ENCODE measurements around the gene SLC19A1.

The SLC19A1 gene

DNA sequence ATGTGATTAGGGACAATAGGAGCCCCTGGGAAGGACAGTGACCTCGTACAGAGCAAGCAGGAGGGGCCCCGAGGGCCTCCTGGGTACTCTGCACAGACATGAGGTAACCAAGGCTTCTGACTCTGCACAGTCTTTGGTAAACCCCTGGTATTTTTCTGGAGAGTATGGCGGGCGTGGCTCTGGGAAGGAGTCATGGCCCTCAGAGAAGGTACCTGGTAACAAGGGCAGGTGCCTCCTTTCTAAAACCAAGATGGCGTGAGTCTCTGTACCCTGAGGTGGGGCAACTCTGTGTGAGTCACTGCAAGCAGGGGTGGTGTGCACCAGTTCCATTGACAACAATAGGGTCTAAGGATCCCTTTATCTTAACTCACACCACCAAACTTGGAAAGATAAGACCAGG is 39.9 kb upstream of the SLC19A1 start:
- Histone ChIP-seq H3K4me1 (ENCODE audit: control insufficient read depth in 1 of 2, insufficient read depth in 1 of 2, low read depth in 1 of 2, low read length in 1 of 2) (no peaks in the 10 kb centered on the region), H3K36me3 (no peaks in the 10 kb centered on the region), H3K27ac (no peak overlapping the region), H3K27me3 (peaks cover 17% of the 10 kb centered on the region), H3K9me3 (peaks cover 9% of the 10 kb centered on the region), H3K4me3 (ENCODE audit: low read depth in 1 of 2, low read length in 1 of 2) (no peak overlapping the region)
- no peak for TF ChIP-seq CTCF (IDR thresholded peaks at IDR 0.05)

DNA sequence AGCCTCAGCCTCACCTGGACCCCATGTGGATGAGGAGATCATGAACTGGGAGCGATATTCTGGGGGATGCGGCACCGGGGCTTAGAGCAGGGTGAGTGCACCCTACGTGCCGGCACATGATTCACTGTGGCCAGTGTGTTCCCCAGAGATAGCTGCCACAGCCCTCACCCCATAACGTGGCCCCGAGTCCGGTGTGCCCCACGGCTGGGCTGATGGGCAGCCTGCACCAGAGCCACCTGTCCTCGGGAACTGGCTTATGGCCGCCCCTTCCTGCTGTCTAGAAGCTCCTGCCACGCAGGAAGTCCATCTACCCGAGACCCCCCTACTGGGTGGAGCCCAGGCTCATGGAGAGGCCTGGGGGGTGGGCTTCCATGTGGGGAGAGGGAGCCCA is 39.1 kb upstream of the SLC19A1 start:
- H3K27ac ChIP-seq = no peak overlapping the region
- H3K4me1 ChIP-seq (ENCODE audit: control insufficient read depth in 1 of 2, insufficient read depth in 1 of 2, low read depth in 1 of 2, low read length in 1 of 2) = no peaks in the 10 kb centered on the region
- peaks cover 14% of the 10 kb centered on the region for H3K27me3 ChIP-seq
- TF ChIP-seq CTCF (IDR thresholded peaks at IDR 0.05) = no peak
- peaks cover under 1% of the 10 kb centered on the region for H3K9me3 ChIP-seq
- H3K36me3 ChIP-seq = no peaks in the 10 kb centered on the region
- H3K4me3 ChIP-seq (ENCODE audit: low read depth in 1 of 2, low read length in 1 of 2) = no peak overlapping the region

DNA sequence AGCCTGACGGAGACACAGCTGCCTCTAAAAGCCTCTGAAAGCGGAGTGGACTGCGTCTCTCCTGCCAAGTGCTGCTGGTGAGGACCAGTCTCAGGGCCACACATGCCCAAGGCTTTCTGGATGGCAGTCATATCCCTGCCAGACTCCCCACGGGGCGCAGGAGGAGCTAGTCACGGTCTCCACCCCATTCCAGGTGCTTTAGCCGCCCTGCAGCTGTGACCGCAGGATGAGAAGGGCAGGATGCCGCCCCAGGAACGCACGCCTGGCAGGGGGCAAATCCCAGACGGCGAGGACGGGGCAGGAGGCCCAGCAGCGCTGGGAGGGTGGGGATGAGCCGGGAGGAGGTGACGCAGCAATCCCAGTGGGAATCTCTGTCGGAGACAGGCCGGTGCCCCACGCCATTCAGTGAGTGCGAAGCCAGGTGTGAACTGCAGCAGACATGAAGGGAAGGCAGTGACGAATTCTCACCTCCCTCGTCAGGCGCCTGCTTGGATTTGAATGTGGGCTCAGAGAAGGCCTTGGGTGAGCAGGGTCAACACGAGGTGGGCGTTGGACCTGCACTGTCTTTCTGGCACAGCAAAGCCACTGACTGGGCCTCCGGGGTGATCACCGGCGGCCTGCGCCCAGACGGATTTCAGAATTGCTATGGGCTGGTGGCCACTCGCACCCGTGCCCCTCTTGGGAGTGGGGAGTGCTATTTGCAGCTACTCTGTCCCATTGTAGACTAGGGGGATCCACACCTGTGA is 38.5 kb upstream of the SLC19A1 start:
- TF ChIP-seq CTCF (IDR thresholded peaks at IDR 0.05) = no peak
- Histone ChIP-seq H3K4me1 (ENCODE audit: control insufficient read depth in 1 of 2, insufficient read depth in 1 of 2, low read depth in 1 of 2, low read length in 1 of 2) (no peaks in the 10 kb centered on the region), H3K36me3 (no peaks in the 10 kb centered on the region), H3K4me3 (ENCODE audit: low read depth in 1 of 2, low read length in 1 of 2) (no peak overlapping the region), H3K9me3 (no peaks in the 10 kb centered on the region), H3K27ac (no peak overlapping the region), H3K27me3 (peaks cover 11% of the 10 kb centered on the region)

GRCh38 chr21:45580181-45580575 is 37.9 kb upstream of the SLC19A1 start:
- Histone ChIP-seq H3K4me1 (ENCODE audit: control insufficient read depth in 1 of 2, insufficient read depth in 1 of 2, low read depth in 1 of 2, low read length in 1 of 2) (no peaks in the 10 kb centered on the region), H3K27ac (no peak overlapping the region), H3K9me3 (no peaks in the 10 kb centered on the region), H3K36me3 (no peaks in the 10 kb centered on the region), H3K4me3 (ENCODE audit: low read depth in 1 of 2, low read length in 1 of 2) (no peak overlapping the region), H3K27me3 (peaks cover 11% of the 10 kb centered on the region)
- no peak for TF ChIP-seq CTCF (IDR thresholded peaks at IDR 0.05)

- Histone ChIP-seq H3K9me3 (no peaks in the 10 kb centered on the region), H3K27me3 (peaks cover 11% of the 10 kb centered on the region), H3K4me1 (ENCODE audit: control insufficient read depth in 1 of 2, insufficient read depth in 1 of 2, low read depth in 1 of 2, low read length in 1 of 2) (no peaks in the 10 kb centered on the region), H3K36me3 (no peaks in the 10 kb centered on the region), H3K4me3 (ENCODE audit: low read depth in 1 of 2, low read length in 1 of 2) (no peak overlapping the region), H3K27ac (no peak overlapping the region)
- no peak for TF ChIP-seq CTCF (IDR thresholded peaks at IDR 0.05)
Observed at GRCh38 chr21:45579383-45580180, 37.3 kb upstream of the SLC19A1 start.

All from neutrophil (primary cell).